ENCODE measurements around the gene SERPINB6. TPM values are rescaled to one million over a fixed set of nuclear protein-coding genes. Genes with fewer than 3 reads are reported as not detected.
"Not testable (repeated sequence)": the region's sequence is repeated elsewhere in the genome, so short reads cannot be mapped to it uniquely, and the experiment has no call there.

The SERPINB6 gene
- total RNA-seq, 1 donor from 2014 or later, result 120 TPM

DNA sequence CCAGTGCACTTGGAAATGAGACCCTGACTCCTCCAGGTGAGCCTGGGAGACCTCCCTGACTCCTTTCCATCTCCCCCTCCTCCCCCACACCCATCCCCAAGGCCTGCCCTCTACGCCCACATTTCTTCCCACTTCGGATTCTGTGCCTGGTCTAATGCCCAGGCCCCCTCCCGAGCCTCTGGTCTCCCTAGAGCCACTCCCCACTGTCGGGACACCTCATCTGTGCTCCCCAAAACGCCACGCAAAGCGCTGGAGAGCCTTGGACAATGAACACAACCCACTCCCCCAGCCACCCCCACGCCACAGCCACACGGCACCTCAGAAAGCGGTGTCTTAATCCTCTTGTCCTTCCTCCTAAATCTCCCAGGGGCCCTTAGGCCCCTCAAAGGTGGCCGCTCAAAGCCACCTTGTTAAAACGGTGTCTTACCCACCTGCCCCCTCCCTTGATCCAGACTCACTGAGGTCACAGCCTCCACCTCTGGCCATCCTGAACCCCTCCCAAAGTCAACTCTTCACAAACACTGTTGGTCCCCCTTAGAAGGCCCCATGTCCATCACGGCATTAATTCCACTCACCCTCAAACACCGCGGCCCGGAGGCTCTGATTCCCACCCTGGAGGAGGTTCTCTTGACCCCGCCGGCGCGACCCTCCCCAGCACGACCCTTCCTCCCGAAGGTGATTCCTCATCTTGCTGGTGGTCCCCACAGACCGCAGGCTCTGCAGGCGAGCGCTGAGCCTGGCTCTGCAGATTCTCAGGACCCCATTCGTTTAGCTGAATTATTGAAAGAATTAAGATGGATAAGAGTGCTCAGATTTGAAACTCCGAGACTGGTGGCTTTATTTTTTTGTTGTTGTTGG lies 69.5 kb downstream of the SERPINB6 start:
- not testable (repeated sequence) for DNase-seq (ENCODE audit: low read depth)
- H3K4me3 ChIP-seq (ENCODE audit: low read depth, low read length), result peak overlapping the region; percentile 78

DNA sequence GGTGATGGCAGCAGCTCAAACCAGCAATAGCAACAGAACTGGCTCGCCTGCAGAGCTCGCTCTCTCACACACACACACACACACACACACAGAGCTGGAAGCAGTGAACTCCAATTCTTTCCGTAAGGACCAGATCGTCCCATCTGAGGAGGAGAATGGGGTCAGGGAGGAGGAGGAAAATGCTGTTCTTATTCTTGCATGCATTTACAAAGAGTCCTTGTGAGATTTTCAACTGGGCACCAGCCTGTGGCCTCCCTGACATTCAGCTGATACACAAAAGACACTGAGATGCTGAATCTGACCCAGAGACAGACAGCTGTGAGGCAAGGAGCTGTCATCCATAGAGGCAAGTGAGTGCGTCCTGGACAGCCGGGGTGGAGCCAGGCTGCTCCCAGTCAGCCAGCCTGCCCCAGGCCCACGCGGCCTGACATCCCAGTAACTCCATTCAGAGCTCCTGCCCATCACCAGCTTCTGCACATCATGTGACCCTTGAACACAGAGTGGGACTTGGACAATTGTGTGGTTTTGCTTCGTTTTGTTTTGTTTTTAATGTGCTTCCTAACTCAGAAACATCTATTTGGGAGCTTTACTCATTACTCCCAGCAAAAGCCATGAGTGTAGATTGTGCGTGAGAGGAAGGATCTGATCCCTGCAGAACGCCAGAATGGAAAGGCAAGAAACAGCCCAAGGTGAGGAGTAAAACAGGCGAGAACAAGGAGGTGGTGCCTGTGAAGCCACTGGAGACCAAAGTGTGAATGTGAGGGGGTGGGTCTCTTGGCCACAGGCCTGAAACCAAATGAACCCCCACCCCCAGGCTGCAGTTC lies 70.3 kb downstream of the SERPINB6 start:
- no peak for DNase-seq (ENCODE audit: low read depth)
- H3K4me3 ChIP-seq (ENCODE audit: low read depth, low read length), result no peak overlapping the region
- no peak for TF ChIP-seq CTCF (conservative IDR thresholded peaks at IDR 0.05; ENCODE audit: low read depth, low read length)

- no peak for TF ChIP-seq CTCF (conservative IDR thresholded peaks at IDR 0.05; ENCODE audit: low read depth, low read length)
- no peak for DNase-seq (ENCODE audit: low read depth)
- no peak overlapping the region for H3K4me3 ChIP-seq (ENCODE audit: low read depth, low read length)
Measured at GRCh38 chr6:2900221-2900807, 71.1 kb downstream of the SERPINB6 start.

GRCh38 chr6:2899596-2899995 lies 71.8 kb downstream of the SERPINB6 start:
- TF ChIP-seq CTCF (conservative IDR thresholded peaks at IDR 0.05; ENCODE audit: low read depth, low read length), result no peak
- H3K4me3 ChIP-seq (ENCODE audit: low read depth, low read length), result no peak overlapping the region
- no peak for DNase-seq (ENCODE audit: low read depth)

Other genes with a start within 250 kb of the SERPINB6 start
- 0.07 and 0.46 TPM in 2 replicates for gene MYLK4, start 220.6 kb downstream of the SERPINB6 start, total RNA-seq
- 65.5 and 71.4 TPM in 2 replicates for gene WRNIP1, start 206.2 kb downstream of the SERPINB6 start, total RNA-seq
- 23.7 and 32.4 TPM in 2 replicates for gene SERPINB1, start 129.7 kb downstream of the SERPINB6 start, total RNA-seq
- 17.4 and 29.6 TPM in 2 replicates for gene SERPINB9, start 68.3 kb downstream of the SERPINB6 start, total RNA-seq
- 12.7 and 20.7 TPM in 2 replicates for gene NQO2, start 28.3 kb upstream of the SERPINB6 start, total RNA-seq
- 12.9 and 15.4 TPM in 2 replicates for gene RIPK1, start 96.9 kb upstream of the SERPINB6 start, total RNA-seq
- gene BPHL, start 147.1 kb upstream of the SERPINB6 start, total RNA-seq, result 15.1 and 30.7 TPM in 2 replicates
- gene TUBB2A, start 186.0 kb upstream of the SERPINB6 start, total RNA-seq, result 158 and 190 TPM in 2 replicates

Measured in epithelial cell of proximal tubule (primary cell).